ENCODE measurements around the gene NBEA.

The NBEA gene

GRCh38 chr13:35472323-35472881 lies 530.3 kb downstream of the NBEA start:
- no peak for TF ChIP-seq CTCF (IDR thresholded peaks at IDR 0.05; ENCODE audit: low read depth, low read length)
- Histone ChIP-seq H3K36me3 (peaks cover 53% of the 10 kb centered on the region), H3K27me3 (no peaks in the 10 kb centered on the region), H3K4me3 (ENCODE audit: low read depth, low read length) (peak overlapping the region; percentile 97), H3K4me1 (peaks cover 8% of the 10 kb centered on the region; the same call in 1 of the 2 replicates), H3K9me3 (no peaks in the 10 kb centered on the region)
- peak; percentile 51 for DNase-seq

GRCh38 chr13:35473206-35473775 lies 531.2 kb downstream of the NBEA start:
- TF ChIP-seq CTCF (IDR thresholded peaks at IDR 0.05; ENCODE audit: low read depth, low read length): no peak
- peaks cover 53% of the 10 kb centered on the region for H3K36me3 ChIP-seq
- DNase-seq: no peak
- no peaks in the 10 kb centered on the region for H3K9me3 ChIP-seq
- H3K4me1 ChIP-seq: peaks cover 5% of the 10 kb centered on the region; the same call in 1 of the 2 replicates
- no peaks in the 10 kb centered on the region for H3K27me3 ChIP-seq
- H3K4me3 ChIP-seq (ENCODE audit: low read depth, low read length): peak overlapping the region; percentile 97

- no peaks in the 10 kb centered on the region; the same call in 1 of the 2 replicates for H3K4me1 ChIP-seq
- no peaks in the 10 kb centered on the region for H3K9me3 ChIP-seq
- no peaks in the 10 kb centered on the region for H3K27me3 ChIP-seq
- H3K4me3 ChIP-seq (ENCODE audit: low read depth, low read length): peak overlapping the region; percentile 97
- TF ChIP-seq CTCF (IDR thresholded peaks at IDR 0.05; ENCODE audit: low read depth, low read length): no peak
- DNase-seq: no peak
- H3K36me3 ChIP-seq: peaks cover 53% of the 10 kb centered on the region
Observed at GRCh38 chr13:35473802-35474201, 531.7 kb downstream of the NBEA start.

DNA sequence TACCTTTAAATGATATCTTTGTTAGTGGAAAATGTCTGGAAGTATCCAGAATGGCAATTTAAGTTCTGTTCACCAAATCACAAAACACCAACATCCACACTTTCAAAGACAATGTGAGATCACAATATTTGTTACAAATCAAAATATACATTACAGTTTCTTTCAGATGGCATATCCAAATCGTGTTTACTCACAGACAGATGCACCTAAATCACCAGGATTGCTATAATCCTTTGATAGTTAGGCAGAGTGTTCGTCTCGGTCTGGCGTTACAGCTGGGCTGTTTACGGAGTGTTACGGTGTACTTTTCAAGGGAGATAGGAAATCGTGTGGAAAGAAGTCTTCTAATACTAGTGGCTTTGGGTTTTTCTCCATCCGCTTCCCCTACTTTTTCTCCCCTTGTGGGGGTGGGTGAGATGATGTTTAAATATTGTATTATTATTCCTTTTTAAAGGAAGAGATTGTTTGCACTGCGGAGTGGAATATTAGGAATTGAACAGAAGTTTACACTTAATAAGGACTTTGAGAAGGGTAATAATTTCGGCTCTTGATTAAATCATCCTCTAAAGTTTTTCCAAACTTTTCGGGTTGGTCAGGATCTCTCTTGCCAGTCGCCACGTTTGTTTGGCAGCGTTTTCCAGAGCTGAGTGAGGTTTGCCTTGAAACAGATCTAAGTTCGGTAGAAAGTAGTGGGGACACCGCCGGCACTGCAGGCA lies 532.6 kb downstream of the NBEA start:
- H3K36me3 ChIP-seq: peaks cover 53% of the 10 kb centered on the region
- no peaks in the 10 kb centered on the region for H3K27me3 ChIP-seq
- TF ChIP-seq CTCF (IDR thresholded peaks at IDR 0.05; ENCODE audit: low read depth, low read length): no peak
- peak overlapping the region; percentile 97 for H3K4me3 ChIP-seq (ENCODE audit: low read depth, low read length)
- DNase-seq: peak; percentile 37
- no peaks in the 10 kb centered on the region for H3K4me1 ChIP-seq
- no peaks in the 10 kb centered on the region for H3K9me3 ChIP-seq

GRCh38 chr13:35475212-35475959 lies 533.3 kb downstream of the NBEA start:
- Histone ChIP-seq H3K27me3 (no peaks in the 10 kb centered on the region), H3K4me1 (no peaks in the 10 kb centered on the region)

More at GRCh38 chr13:35475212-35475959, 533.3 kb downstream of the NBEA start:
- H3K36me3 ChIP-seq: peaks cover 53% of the 10 kb centered on the region
- peak overlapping the region; percentile 97 for H3K4me3 ChIP-seq (ENCODE audit: low read depth, low read length)
- TF ChIP-seq CTCF (IDR thresholded peaks at IDR 0.05; ENCODE audit: low read depth, low read length): no peak
- DNase-seq: peak; percentile 59
- no peaks in the 10 kb centered on the region for H3K9me3 ChIP-seq
